K562 (cell line): Measurements from ENCODE around the gene SPATA24.

Source experiments
- BRD4 ChIP-seq: fragments of 200-600 bp; sonication (generic); IDR thresholded peaks from 2 replicates; pipeline ENCODE4 v1.6.1; 2017; ENCODE audit warnings: inconsistent platforms
- EZH2 ChIP-seq: IDR thresholded peaks from 2 replicates; pipeline ENCODE4 v1.6.1; 2012; ENCODE audit warnings: low read depth, mild to moderate bottlenecking, inconsistent platforms, low read length, borderline replicate concordance
- NCOR1 ChIP-seq: fragments of 450-650 bp; IDR thresholded peaks from 2 replicates; pipeline ENCODE4 v1.6.1; 2016; ENCODE audit warnings: mild to moderate bottlenecking, moderate library complexity
- TF ChIP-seq, protein P1 (sequence below): sonication (generic); formaldehyde crosslinking; IDR thresholded peaks from 2 replicates; pipeline ENCODE4 v1.8.0; 2022; ENCODE audit warnings: mild to moderate bottlenecking, missing genetic modification reagents, borderline replicate concordance

DNA sequence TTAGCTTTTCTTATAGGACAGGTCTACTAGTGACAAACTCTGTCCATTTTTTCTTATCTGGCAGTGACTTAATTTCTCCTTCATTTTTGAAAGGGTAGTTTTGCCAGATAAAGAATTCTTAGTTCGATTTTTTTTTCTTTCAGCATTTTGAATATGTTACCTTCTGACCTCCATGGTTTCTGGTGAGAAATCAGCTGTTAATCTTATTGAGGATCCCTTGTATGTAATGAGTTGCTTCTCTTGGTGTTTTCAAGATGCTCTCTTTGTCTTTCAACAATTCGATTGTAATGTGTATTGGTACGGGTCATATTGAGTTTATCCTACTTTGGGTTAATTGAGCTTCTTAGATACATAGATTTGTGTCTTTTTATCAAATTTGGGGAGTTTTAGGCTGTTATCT lies 49.7 kb downstream of the SPATA24 start:
- TF ChIP-seq, protein P1, sequence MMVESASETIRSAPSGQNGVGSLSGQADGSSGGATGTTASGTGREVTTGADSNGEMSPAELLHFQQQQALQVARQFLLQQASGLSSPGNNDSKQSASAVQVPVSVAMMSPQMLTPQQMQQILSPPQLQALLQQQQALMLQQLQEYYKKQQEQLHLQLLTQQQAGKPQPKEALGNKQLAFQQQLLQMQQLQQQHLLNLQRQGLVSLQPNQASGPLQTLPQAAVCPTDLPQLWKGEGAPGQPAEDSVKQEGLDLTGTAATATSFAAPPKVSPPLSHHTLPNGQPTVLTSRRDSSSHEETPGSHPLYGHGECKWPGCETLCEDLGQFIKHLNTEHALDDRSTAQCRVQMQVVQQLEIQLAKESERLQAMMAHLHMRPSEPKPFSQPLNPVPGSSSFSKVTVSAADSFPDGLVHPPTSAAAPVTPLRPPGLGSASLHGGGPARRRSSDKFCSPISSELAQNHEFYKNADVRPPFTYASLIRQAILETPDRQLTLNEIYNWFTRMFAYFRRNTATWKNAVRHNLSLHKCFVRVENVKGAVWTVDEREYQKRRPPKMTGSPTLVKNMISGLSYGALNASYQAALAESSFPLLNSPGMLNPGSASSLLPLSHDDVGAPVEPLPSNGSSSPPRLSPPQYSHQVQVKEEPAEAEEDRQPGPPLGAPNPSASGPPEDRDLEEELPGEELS, result no peak
- TF ChIP-seq BRD4 (no peak), NCOR1 (no peak), EZH2 (no peak)
